ENCODE data around the gene SIAH2.

The SIAH2 gene

DNA sequence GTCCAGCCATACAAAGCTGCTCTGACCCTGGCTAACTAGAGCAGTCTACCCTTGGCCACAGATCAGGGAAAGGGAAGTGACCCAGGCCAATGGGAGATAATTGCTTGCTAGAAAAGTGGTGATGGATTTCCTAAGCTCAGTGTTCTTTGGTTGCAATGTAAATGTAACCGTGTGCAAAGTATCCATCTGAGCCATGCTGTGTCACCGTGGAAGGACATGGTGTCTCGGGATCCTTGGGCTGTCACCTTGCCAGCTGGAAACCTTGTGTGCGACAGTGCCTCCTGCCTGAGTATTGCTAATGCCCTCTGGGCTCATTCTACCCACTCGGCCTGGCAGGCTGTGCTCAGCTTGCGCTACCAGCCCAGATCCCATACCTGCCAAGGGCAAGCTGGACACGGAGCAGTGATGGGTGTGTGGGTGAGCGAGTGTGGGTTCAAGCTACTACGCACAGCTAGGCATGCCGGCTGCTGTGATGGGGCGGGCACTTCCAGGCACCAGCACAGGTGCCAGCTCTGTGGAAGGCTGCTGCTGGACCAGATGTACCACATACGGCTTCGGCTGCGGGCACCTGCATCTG lies 10.7 kb upstream of the SIAH2 start:
- no peak for DNase-seq (ENCODE audit: low spot score)

DNA sequence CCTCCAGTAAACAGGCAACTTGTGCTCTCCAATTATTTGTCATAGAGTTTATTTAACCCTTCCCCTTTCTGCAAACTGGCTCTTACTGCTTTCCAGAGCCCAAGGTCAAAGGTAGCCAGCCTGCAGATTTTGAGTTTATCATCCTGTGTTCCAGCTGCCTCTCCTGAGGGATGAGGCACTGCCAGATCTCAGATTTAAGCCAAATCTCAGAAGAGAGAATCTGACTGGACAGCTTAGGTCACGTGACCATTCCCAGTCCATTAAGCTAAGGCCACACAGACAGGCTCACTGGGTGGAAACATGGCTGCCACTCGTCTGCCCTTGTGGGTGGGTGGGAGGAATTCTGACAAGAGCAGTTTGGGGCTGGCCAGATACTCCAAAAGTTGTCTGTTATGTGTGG lies 8.6 kb upstream of the SIAH2 start:
- no peak for DNase-seq (ENCODE audit: low spot score)

DNA sequence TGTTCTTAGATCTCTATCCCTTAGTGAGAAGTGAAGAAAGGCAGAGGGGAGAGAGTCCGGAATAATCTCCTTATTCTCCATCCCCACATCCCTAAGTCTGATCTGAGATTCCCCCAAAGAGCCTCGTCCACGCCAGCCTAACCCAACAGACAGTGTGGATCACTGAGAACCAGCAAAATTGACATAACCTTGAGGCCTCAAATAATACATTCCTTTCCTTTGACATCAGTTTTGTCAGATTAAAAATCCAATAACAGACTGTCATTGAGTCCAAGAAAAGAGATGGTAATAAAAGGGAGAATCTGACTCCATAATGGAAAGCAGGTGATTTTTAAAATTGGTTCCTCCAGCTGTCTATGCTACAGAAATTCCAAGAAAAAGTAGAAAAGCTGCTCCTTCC lies 7.7 kb upstream of the SIAH2 start:
- DNase-seq (ENCODE audit: low spot score): no peak

DNA sequence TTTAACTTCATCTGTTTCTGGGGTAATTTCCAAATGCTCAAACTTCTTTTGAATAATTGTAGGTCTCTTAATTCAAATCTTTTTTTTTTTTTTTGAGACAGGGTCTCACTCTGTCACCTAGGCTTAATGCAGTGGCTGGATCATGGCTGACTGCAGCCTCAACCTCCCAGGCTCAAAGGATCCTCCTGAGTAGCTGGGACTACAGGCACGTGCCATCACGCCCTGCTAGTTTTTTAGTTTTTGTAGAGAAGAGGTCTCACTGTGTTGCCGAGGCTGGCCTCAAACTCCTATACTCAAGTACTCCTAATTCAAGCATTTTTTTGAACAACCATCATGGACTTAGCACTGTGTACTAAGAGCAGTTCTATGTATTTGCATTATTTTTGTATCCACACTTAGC lies 3.8 kb upstream of the SIAH2 start:
- no peak for DNase-seq (ENCODE audit: low spot score)

DNA sequence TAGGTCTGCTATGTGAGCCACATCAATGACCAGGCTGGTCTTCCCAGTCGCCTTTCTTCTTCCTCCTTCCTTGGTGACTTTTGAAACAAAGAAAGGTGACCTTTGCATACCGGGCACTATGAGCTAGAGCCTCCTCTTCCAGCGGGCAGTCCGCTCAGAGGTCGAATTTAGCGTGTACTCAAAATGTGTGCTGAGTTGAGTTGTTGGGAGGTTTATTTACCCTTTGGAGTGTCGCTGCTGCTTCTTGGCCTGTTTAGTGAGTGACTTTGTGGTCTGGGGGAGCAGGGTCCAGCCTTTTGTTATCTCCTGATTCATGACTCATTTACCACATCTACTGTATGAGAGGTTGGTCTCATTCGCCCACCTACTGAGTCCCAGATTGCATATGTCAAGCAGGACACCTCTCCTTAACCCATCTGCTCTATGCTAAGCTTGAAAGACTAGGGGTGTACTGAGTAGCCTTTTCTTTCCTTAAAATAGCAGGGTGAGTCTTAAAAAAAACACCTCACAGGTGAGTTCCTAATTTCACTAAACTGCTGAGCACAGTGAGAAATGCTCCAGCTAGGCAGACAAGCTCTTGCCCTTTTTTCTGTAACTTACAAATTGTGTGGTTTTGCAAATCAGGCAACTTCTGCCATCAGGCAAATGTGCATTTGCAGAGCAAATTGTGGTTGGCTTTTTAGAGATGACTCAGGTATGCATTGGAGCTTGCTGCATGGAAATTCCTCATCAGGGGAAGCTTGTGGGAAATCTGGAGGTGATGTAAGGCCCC lies 3.2 kb upstream of the SIAH2 start:
- DNase-seq (ENCODE audit: low spot score): no peak

DNA sequence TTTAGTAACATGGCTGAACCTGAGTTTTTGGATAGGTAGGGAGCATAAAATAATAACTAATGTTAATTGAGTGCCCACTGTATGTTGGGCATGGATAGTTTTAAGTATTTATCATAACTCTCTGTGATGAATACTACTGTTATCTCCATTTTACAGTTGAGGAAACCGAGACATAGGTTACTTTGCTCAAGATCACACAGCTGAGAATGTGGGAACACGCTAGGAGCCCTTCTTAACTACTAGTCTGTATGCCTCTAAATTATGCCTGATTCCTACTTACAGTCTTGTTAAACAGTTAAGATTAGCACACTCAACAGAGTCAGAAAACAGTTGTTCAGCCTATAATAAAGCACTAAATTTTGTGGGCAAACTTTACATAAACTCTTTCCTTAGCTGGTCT lies 2.0 kb upstream of the SIAH2 start:
- no peak for DNase-seq (ENCODE audit: low spot score)

DNA sequence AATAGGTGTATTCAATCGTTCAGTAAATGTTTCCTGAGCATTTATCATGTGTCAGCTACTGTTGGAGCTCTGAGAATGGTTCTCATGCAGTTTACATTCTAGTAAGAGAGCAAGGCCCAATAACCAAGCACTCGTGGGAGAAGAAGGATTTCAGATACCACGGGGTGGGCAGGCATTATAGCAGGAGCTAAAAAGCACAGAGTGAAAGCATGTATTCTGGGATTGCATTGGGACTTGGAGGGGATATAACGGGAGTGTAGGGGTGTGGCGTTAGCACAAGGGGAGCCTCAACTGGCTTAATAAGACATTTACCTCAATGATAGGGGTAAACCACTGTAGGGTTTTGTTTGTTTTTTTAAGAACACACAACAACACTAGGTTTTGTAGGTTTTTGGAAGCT lies 1.6 kb upstream of the SIAH2 start:
- no peak for DNase-seq (ENCODE audit: low spot score)

DNA sequence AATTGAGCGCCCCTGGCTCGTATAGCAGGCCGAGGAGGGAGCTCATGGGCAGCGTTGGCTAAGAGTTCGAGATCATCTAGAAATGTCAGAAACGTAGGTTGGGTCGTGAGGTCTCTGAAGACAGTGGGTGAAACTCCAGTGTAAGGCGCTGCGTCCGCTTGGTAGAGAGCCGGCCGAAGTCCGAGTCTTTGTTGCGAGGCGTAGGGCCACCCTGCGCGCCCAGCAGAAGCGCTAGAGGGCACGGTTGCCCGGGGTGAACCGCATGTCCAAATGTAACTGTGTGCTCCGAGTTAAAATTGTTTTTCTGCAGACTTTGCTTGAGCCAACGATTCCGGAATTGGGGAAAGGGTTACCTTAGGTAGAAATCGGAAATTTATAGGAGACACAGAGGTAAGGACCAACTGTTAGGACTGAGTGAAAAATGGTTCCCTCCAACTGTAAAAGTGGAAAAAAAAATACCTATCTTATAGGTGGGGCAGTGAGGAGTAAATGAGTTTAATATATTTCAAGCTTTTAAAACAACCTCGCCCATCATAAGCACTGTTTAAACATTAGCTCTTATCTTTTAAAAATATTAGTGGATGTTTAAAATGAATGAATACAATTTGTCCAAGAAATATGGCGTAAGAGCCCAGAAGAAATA lies 993 bp upstream of the SIAH2 start:
- peak; percentile 77 for DNase-seq (ENCODE audit: low spot score)

DNA sequence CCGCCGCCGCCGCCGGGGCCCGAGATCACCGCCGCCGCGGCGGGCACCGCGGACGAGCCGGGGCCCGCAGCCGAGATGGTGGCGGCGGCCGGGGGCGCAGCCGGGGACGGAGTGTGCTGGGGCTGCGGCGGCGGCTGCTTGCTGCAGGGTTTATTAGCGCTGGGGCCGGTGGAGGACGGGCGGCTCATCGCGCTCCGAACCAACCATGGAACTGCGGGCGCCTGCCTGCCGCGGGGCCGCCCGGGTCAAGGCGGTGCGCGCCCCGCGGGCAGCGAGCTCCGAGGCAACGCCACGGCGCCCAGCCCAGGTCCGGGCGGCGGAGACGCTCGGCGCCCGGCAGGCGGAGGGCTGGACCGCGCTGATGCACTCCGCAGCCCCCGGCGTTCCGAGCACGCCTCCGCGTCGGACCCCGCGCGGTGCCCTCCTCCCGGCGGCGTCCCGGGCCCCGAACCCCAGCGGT lies 277 bp downstream of the SIAH2 start:
- no peak for DNase-seq (ENCODE audit: low spot score)

DNA sequence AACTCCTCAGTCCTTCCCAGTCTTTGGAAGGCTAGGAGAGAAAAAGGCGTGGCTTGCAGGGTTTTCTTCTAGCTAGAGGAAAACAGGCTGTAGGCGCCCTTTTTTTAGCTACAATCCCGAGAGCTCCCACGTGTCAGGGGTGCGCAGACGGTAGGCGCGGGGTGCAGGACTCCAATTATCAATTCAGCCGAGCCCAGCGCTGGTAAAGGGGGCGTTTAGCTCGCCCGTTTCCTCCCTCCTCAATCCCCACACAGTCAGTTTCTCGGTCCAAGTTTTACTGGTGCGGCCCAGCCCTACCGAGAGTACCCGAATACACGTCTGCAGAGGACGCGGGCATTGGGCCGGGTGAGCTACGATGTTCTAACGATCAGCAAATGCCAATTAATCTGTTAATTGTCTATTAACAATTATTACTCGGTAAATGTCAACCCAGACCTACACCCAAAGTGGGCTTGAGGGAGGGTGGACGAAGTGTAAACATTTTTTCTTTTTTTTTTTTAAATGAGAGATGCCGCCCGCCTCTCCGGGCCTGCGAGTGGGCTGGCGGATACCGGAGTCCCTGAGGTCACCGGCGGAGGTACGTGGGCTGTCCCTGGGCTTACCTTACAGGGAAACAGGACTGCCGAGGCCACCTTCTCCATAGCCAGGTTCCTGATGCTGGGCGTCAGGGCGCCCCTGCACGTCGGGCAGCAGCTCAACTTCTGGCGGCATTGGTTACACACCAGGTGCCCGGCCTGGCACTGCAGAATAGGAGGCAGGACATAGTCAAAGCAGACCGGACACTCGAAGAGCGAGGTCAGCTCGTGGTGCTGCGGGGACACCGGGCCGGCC lies 923 bp downstream of the SIAH2 start:
- peak; percentile 62 for DNase-seq (ENCODE audit: low spot score)

DNA sequence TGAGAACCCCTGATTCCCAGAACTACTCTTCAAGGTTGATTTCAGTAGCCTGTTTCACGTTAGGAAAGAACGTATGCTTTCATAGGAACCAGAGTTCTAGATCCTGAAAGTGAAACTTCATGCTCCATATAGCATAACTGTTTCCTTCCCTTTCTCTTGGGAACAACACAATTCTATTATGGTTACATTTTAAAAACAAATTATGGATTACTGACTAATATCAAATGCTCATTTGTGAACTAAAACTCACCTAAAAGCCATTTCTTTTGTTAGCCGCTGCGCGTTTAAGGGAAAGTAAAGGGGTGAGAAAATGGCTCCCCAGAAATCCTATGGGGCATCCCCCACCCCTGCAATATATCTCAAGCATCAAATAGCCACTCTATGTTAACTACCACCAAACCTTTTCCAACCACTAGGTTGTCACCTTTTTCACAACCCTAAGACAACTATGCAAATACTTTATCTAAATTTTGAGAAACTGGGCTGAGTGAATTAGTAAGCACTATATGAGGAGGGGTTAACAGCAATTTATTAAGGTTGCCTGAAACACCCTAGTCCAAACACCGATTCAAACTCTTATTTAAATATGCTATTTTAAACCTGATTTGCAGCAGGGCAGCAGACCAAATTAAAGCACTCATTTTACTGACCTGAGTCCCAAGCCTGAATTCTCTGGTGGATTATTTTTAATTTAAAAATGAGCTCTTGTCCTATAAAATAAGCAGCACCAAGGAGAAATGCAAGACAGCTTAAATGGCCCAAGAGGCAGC lies 2.4 kb downstream of the SIAH2 start:
- no peak for DNase-seq (ENCODE audit: low spot score)

DNA sequence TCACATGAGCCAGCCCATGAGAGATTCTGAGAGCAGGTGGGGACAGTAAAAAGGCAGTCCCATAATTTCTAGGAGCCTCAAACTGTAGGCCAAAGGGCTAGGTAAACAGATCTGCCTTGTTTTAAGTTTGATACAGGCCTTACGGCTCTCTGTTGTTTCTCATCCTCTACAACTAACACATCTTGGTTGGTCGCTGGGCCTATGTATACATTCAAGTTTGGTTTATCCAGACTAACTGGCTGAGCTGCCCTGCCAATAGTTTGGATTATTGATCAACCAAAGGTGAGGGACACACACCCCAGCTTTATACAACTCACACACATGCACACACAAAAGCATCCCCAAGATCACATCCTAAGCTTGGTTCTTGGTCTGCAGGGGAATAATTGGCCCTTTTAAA lies 3.0 kb downstream of the SIAH2 start:
- DNase-seq (ENCODE audit: low spot score): no peak

DNA sequence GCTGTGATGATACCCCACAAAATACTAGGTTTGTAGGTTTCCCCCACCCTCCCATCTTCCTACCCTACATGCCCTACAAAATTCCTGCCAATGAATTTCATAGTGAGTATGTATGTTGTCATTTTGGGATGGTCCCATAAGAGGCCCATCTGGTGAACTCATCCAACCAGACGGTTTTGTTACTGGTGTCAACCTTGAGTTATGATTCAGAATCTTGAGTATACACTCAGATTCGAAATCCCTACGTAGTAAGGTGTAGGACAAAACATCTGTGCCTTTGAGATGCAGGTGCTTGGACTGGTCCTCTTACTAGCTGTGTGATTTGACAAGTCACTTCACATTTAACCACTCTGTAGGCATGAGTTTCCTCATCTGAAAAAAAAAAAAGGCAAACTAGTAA lies 3.6 kb downstream of the SIAH2 start:
- DNase-seq (ENCODE audit: low spot score): no peak

DNA sequence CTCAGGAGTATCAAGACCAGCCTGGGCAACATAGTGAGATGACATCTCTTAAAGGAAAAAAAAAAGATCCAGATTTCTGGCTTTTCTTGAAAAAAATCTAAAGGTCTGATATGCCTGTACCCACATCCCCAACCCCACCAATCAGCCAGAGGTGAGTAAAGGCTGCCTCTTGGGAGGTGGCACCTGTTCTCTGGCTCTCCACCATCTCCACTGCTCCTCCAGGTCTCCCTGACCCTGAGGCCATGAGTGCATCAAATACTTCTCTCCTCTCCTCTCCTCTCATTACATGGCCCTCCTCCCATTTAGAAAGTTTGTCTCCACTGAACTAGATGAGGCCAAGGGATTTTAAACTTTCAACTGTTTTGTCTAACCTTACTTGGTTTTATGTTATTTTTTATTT lies 5.2 kb downstream of the SIAH2 start:
- no peak for DNase-seq (ENCODE audit: low spot score)

DNA sequence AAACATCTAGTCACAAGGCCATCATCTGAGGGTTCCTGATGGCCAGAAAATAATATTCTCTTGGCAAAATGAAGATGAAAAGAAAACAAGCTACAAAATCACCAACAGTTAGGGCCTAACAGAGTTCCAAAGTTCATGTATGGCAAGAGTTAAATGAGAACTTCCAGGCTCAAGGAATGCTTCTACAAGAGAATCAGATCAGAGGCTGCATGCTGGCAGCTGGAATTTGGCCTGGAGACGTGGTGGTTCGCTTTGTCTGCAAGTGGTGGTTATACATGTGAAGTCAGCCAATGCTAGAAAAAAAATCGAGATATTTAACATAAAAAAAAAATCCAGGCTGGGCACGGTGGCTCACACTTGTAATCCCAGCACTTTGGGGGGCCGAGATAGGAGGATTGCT lies 5.6 kb downstream of the SIAH2 start:
- no peak for DNase-seq (ENCODE audit: low spot score)

DNA sequence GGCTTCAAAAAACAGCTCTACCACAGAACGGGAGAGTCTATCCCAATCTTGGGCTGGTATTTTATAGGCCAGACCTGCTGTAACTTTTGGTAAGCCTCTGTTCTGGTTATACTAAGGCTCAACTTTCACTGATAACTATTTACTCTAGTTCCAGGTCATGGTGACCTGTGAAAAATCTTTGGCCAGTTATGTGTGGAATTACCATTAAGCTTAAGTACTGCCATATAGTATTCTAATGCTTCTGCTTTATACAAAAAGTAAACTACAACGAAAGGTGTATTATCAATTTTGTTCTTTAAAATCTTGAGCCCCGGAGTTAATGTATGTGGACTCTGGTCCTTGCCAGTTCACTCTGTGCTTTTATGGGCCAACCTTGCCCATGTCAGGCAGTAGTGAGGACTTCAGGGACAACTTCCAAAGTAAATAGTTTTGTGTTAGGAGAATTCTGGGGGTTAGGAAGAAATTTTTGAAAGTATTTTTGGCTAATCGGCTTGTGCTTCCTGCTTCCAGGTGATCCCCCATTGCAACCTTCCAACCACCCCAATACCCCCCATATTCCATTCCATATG lies 6.4 kb downstream of the SIAH2 start:
- DNase-seq (ENCODE audit: low spot score): no peak

DNA sequence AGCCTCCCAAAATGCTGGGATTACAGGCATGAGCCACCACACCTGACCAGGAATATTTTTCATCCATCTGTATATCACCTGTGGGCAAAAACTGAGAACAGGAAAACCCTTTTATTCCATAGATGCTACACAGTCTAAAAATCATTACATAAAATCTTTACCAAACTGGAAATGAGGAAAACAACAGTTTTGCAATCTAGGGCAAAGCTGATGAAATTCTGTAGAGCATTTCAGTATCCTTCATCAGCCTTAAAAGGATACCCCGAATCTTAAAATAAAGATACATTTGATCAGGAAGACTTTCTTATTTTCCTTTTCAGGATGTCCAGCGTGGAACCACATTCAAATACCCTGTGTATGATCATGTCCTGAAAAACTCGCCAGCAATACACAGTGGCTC lies 7.1 kb downstream of the SIAH2 start:
- peak; percentile 34 for DNase-seq (ENCODE audit: low spot score)

DNA sequence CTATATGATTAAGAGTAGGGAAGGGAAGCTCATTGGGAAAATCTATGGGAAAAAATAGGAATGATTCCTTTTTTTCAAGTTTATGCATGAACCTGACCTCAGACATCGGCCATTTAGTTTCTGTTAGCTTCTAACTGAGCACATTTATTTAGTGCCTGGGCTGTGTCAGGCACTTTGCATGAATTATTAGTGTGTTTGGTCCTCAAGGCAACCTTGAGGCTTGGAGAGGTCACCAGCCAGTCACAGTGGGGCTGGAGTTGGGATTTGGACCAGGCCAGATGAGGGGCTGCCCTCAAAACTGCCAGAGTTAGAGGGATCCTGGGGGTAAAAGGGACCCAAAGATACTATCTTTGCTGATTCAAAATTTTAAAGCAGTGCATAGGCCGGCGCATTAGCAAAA lies 8.1 kb downstream of the SIAH2 start:
- DNase-seq (ENCODE audit: low spot score): no peak

DNA sequence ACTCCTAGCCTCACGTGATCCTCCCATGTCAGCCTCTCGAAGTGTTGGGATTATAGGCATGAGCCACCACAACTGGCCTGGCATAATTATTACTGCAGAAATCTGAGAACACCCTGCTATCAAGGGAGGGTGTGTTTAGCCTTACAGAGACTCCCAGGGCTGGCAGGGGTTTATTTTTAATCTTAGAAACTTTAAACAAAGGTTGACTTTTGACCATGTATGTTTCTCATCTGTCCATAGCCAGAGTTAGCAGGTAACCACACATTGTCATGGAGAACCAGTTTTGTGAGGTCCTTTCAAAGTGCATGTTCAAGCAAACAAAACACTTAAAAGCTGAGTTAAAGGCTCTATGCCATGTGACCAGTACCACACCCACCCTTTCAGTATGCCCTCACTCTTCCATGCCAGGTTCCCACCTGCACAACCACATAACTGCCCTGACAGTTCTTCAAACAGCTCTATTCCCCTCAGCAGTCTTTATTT lies 11.1 kb downstream of the SIAH2 start:
- DNase-seq (ENCODE audit: low spot score): no peak

DNA sequence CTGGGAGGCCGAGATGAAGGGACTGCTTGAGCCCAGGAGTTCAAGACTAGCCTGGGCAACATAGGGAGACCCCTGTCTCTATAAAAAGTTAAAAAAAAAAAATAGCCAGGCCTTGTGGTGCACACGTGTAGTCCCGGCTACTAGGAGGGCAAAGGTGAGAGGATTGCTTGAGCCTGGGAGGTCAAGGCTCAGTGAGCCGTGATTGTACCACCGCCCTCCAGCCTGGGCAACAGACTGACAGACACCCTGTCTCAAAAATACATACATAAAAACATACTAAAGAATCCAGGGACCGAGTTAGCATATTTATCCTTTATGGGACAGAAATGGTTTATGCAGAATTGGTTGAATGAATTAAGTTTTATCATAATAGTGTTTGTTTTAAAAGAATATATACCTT lies 13.7 kb downstream of the SIAH2 start:
- DNase-seq (ENCODE audit: low spot score): no peak

DNA sequence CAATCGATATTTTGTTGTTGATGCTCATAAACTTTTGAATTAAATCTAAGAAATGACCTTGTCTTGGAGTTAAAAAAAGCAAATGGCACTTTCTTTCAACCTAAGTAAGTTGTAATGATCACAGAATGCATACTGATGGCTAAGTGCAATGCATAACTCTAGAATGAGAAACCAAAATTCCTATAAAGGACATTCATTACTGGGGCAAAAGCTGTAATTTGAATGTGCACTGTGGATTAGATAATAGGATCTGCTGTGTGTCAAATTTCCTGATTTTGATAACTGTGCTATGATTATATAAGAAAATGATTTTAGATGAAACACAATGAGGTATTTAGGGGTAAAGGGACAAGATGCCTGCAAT lies 14.3 kb downstream of the SIAH2 start:
- no peak for DNase-seq (ENCODE audit: low spot score)
